Endometrial microvascular endothelial cells (primary cell): ENCODE measurements around the gene TMEM255B. TPM values are rescaled to one million over a fixed set of nuclear protein-coding genes. Genes with fewer than 3 reads are reported as not detected.

ENCODE experiments used
- in situ Hi-C: cut with HindIII; loops from 2 replicates; pipeline ENCODE4 v1.10.0; 2017; ENCODE audit warnings: low sequenced_read_pairs, low pct_unique_long_range_greater_than_20kb; ENCODE audit errors: inconsistent ontology term
- total RNA-seq: library from RNA; depleted of rRNA; stranded (reverse); fragments of >200 nt; gene quantifications from one replicate; pipeline ENCODE4 v1.2.3, GENCODE V29; 2015; ENCODE audit errors: inconsistent ontology term

The TMEM255B gene
- total RNA-seq, 1 donor from 2014 or later = 31.3 TPM

DNA sequence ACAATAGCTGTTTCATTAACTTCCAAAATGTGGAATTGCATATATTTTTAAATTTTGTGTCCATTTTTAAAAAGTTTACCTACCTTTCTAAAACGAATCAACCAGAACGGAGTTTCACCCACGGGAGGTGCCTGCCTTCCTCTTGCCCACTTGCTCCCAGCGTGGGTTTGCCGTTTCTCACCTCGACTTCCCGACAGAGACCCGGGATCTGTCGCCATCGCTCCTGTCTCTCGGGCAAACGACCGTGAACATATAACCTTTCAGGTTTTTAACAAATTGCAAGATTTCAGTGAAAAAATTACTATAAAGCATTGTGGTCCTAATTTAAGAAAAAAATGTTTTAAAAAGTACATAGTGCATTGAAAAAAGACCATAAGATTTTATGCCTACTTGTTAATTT, 4.2 kb downstream of the TMEM255B start:
- in situ Hi-C loops = no loop called here

DNA sequence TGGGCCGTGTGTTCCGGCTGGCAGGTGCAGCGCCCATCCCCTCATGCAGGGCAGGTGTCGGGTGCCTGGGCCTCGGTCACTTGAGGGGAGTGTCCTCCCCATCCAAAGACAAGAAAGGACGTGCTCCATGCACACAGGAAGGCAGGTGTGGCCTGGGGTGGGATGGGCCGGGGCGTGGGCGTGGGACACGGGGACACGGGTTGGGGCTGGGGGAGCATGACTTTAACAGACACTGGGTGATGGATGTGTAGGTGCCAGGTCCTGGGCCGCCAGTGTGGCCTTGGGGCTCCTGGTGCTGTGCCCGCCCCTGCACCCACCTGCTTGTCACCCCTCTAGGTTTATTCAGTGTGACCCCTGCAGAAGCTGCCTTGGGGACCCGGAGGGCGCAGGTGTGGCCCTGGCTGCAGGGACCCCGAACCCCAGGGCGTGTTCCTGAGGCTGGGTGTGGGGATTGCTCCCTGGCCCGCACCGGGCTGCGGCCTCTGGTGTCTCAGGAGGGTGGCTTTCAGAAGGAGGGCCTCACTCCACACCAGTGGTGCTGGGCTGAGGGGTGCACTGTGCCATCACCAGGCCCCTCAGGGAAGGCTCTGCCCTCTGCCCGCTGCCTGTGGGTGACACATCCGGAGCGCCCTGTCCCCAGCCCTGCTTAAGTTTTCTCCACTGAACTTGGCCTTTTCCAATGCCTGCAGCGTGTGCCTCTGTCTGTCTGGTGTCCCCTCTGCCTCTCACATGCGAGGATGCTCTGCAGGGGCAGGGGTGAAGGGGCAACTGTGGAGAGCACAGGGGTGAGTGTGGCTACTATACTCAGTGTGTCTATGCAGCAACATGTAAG, 5.2 kb downstream of the TMEM255B start:
- in situ Hi-C loops = no loop called here

DNA sequence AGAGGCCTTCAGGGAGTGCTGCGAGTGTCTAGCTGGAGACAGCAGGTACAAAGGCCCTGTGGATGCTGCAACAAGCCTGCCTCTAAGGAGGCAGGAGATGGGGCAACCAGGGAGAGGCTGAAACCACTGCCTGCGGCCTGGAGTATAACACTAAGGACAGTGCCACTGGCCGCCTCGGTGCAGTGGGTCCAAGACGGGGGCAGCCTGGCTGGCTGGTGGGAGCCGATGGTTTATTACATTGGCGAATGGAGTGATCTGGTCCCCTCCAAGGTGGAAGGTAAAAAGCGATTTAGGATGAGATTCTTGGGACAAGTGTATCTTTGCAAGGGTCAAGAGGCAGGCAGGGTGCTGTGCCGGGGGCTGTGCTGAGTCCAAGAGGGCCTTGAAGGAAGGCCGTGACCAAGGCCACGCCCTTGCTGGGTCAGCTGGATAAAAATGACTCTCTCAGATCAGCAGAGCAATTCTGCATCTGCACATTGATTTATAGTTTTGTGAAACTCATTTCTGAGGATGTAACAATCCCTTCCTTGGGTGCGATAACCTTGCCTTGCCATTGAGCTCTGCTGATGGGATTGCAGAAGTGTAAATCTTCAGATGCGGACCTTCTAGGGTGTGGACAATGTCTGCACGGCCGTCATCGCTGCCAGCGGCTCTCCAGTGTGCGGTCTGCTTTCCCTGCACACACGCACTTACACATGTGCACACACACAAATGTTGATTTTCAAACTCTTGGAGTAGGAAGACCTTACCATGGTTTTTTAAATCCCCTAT, 6.0 kb downstream of the TMEM255B start:
- in situ Hi-C loops = no loop called here

DNA sequence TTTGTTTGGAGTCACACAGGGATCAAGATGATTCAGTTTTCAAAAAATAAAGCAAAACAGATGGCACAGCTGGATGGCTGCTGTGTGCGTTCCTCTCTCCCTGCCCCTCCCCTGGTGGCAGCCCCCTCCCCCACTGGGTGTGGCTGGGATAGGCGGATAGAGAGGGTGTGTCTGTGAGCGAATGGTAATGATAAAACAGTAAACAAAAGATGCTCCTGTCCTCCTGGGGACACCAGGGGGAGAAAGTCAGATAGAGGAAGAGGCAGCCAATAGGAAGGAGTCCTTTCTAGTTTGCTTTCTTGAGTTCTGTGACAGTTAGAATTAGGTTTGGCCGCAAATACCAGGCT, 6.5 kb downstream of the TMEM255B start:
- in situ Hi-C loops = no loop called here

DNA sequence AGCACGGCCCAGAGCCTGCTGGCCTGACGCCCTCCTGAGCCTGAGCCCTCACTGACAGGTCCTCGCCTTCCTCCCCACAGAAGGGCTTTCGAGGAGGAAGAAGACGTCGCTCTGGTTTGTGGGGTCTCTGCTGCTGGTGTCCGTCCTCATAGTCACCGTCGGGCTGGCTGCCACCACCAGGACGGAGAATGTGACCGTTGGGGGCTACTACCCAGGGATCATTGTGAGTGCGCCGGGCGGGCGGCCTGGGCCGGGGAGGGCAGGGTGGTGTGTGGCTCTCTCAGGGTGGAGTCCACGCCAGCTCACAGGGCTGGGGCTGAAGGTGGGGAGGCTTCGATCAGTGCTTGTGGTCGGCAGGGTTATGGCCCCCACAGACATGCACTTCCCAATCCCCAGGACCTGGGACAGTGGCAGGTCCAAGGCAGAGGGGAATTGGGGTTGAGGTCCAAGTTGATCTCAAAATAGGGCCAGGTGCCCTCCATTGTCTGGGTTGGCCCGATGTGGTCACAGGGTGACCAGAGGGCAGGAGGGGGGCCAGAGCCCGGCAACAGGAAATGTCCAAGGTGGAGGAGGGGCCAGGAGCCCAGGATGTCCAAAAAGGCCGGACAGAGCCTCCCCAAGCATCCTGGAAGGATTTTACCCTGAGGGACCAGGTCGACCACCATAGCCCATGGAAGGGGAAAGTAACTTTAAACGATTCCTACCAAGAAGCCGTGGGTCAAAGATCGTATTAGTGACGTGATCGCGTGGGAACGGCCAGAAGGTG, 7.2 kb downstream of the TMEM255B start:
- in situ Hi-C loops = no loop called here

DNA sequence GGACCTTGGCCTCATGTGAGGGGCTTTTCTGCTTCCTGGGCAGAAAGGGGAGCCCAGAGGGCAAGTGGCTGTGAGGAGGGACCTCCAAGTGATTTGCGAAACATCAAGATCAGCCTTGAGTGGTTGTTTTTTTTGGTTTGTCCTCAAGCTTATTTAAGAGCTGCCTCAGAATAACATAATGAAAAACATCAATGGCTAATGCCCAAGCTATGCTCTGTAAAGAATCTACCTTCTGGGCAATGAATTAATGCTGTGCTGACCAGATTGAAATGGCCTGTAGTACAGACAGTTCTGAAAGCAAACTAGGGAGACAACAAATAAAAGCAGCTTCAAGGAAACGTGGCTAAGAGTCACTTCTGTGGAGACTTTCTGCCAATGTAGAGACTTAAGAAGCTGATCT, 8.3 kb downstream of the TMEM255B start:
- in situ Hi-C loops = no loop called here

DNA sequence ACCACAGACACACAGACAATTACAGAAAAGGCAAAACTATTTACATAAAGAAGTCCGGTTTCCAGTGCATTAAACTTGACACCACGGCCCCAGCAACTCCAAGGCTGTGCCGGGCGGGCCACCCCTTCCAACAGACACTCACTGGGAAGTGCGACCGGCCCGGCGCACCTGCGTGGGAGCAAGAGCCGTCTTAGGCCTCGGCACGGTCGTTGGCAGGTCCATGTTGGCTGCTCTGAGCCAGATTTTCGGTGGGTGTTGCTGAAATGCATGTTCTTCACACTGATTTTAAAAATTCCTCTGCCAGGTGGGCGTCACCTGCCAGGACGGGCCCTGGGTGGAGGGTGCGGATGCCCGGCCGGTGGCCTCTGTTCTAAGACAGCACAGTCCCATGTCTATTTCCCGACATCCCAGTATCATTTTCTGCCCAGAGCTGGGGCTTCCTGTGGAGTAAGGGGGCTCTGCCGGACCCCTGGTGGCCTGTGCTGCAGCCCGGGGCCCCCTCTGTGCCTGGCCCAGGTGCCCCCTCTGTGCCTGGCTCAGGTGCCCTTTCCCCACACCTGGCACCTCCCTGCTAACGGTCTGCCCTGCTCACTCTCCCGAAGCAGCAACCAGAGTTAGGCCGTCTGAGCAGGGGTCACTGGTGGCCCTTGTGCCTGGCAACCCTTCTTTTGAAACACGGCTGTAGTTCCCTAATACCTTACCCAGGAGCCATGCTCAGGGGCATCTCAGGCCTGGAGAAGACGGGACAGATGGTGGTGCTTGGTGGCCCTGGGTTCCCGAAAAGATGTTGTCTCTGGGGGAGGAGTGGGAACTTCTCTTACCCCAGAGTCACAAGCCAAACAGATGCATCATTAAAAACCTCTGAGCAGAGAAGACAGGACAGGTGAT, 9.2 kb downstream of the TMEM255B start:
- in situ Hi-C loops = no loop called here

DNA sequence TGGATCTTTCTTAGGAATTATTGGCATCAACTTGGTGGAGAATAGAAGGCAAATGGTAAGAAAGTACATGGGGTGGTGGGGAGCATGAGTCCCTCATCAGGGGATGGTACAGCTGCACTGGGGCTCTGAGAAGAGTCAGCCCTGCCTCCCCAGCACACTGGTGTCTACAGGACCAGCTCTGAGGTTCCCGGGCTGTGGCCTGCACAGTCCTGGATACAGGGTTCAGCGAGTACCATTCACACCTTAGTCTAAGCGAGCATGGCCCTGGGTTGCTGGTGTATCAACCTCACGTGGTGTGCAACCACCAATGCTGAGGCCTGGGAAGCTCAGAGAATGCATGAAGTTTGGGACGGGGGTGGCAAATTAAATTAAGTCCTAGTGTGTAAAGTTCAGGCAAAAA, 10.1 kb downstream of the TMEM255B start:
- in situ Hi-C loops = no loop called here

DNA sequence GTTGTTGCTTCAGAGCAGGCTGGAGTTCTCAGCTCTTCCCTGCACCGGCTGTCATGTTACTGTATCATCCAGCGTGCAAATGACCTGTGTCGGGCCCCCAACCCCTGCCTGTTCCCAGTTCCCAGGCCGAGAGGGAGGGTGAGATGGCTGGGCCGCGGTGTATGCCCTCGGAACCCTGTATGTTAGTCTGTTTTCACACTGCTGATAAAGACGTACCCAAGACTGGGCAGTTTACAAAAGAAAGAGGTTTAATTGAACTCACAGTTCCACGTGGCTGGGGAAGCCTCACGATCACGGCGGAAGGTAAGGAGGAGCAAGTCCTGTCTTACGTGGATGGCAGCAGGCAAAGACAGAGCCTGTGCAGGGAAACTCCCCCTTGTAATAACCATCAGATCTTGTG, 10.9 kb downstream of the TMEM255B start:
- in situ Hi-C loops = no loop called here

DNA sequence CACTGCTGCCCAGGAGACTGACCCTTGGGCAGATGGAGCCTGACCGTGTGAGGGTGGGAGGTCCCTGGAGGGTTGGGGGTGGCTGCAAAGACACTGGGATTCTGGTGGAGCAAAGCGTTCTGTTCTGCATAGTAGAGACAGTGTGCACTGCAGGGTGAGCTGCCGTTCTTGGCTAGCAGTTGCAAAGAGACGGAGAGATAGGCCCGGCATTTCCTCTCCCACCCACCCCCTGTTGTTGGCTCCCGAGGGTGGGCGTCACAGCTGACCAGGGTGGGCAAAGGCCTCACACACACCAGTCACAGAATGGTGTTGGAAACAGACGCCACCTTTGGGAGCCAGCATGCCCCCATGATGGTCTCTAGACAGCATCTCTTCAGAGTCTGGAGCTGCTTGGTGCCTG, 11.4 kb downstream of the TMEM255B start:
- in situ Hi-C loops = no loop called here

DNA sequence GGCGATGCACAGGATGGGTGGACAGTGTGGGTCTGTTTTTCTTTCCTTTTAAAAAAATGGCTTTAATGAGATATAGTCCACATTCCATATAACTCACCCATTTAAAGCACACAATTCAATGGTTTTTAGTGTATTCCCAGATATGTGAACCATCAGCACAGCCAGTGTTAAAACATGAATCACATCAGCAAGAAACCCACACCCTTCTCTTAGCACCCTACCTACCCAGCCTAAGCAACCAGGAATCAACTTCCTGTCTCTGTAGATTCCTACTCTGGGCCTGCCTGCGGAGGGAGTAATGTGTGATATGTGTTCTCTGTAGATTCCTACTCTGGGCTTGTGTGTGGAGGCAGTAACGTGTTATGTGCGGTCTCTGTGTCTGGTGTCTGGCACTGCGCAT, 11.9 kb downstream of the TMEM255B start:
- in situ Hi-C loops = no loop called here

DNA sequence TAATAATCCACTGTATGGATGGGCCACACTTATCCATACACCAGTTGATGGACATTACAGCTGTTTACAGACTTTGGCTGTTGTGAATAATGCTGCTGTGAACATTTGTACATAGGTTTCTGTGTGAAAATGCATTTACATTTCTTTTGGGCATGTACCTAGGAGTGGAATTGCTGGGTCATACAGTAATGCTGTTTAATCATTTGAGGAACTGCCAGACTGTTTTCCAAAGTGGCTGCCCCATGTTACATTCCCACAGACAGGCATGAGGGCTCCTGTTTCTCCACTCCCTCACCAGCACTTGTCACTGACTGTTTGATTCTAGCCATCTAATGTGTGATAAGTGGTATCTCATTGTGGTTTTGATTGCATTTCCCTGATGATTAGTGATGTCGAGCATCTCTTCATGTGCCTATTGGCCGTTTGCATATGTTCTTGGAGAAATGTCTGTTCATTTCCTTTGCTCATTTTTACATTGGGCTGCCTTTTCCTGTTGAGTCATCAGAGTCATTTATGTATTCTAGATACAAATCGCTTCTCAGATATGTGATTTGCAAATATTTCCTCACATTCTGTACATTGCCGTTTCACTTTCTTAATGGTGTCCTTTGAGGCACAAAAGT, 12.8 kb downstream of the TMEM255B start:
- in situ Hi-C loops = no loop called here

DNA sequence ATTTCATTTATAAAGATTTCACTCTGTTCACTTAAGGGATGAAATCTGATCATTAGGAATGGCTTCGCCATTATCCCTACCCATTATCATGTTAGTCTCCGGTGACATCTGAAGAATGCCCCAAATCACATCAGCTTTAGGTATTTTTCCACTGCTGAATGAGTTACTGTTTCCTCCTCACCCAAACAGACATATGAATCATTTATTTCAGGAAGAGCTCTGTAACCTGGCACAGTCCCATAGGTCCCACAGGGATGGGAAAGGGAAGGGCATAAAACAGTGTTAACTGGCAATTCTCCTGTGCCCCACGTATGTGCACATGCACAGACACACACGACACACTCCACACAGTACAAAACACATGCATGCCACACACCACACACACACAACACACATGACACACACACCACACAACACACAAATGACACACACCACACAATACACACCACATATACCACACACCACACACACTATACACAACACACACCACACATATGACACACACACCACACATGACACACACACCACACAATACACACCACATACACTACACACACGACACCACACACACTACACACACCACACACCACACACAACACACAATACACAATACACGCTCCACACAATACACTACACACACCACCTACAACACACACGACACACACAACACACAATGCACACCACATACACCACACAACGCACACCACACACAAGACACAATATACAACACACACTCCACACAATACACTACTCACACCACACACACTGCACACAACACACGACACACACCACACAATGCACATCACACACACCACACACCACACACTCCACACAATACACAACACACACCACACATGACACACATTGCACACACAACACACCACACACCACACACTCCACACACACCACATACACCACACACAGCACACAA, 15.4 kb downstream of the TMEM255B start:
- in situ Hi-C loops = no loop called here

DNA sequence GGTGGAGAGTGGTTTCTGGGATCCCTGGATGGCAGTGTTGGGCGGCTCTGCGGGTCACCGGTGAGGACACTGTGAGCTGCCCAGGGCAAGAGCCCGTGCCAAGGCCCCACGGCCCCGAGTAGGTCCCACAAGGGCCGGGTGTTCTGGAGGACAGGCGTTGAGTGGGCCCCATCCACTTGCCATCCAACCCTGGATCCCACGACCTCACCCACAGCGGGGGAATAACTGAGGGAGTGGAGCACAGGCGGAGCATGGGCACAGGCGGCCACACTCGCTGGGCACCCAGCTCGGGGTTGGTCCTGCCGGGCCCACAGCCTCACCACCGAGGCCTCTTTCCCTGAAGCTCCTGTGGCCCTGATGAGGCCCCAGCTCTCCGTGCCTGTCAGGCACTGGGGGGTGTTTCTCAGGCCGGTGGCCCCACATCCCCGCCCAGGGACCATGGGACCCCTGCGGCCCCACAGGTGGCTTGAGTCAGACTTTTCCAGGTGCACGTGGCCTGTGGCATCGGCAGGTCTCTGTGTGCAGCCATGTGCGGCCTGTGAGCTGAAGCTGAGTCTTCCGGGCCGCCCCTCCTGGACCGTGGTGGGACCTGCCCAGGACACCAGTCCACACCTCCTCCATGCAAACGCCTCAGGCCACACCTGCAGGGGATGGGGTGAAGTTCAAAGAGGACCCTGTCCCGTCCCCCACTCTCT, 16.6 kb downstream of the TMEM255B start:
- in situ Hi-C loops = no loop called here

DNA sequence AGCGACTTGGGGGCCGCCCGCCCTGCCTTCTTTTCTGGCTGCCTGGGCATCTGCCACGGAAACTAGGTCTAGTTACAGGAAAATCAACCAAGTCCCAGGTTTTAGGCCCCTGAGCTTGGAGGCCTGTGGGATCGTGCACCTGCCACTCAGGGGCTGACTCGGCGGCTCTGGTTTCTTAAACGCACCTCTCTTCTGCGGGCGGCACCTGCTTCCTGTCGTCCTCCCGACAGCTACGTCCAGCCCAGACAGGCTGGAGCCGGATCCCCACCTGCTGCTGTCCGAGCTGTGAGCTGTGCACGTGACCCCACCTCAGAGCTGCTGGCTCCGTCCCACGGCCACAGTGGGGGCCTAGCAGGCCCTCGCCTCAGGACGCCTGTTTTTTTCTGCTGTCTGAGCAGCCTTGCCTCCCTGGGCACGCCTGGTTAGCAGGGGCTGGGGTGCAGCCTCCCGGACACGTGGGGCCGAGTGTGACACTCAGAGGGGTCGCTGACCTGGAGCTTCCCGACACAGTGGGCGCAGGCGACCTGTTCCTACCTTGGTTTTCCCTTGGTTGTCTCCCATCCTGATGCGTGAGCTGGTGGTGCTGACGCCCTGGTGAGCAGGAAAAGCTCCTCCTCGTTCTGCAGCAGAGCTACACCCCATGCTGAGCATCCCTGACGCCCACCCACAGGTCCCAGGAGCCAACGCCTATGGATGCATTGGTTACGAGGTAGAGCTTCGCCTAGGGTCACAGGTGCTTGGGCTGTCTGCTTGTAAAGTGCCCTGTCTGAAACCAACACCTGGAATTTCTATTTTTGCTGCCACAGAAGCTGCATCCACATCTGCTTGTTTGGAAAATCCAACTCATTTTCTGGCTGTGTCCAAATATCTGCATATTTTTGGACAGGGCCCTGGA, 17.5 kb downstream of the TMEM255B start:
- in situ Hi-C loops = no loop called here
